D721Med (cell line): ENCODE data around the gene TRRAP.

Experiments used
- DNase-seq: peaks from one replicate; pipeline ENCODE4 v3.0.0; 2011; ENCODE audit warnings: low spot score; ENCODE audit not compliant: insufficient read length
- FAIRE-seq: peaks from 2 replicates; lab custom pipeline; 2011; peaks lifted over from hg19 to GRCh38; lab: Jason Lieb, UNC
- CTCF ChIP-seq: IDR thresholded peaks from 2 replicates; pipeline ENCODE4 v1.5.1; 2012; ENCODE audit warnings: mild to moderate bottlenecking, control low read depth; ENCODE audit not compliant: insufficient read depth; ENCODE audit errors: missing control alignments

The TRRAP gene

DNA sequence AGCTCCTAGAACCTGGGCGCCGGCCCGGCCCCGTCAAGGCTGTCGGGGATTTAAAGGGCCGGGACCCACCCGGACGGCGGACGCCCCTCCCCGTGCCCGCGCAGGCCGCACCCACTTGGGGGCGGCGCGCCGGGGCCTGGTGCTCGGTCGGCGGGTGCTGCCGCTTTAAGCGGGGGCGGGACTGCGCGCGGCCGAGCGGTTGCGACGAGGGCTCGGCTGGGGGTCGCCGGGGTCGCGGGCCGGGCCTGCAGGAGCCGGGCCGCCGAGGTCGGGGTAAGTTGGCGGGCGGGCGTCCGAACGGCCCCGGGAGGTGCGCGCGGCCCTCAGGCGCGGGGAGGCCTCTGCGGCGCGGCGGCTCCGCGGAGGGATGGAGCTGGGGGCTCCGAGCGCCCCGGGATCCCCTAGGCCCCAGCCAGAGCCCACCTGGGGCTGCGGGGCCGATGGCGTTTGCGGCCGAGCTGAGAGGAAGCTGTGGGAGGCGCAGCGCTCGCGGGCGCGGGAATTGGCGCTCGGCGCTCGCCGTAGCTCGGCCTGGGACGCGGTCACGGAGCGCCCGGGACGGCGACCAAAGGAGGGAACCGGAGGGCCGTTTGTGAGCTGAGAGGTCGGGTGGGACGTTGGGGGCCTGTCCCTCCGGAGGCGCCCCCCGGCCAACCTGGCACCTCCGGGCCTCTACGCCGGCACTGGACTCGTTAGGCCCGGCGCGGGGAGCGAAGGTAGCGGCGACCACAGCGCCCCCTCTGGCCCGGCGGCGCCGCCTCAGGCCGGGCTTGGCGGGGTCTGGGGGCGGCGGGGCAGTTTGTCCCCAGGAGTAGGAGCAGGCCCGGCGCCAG, at the start of gene TRRAP:
TRRAP (plus strand) TSS at position 168 of the 833 bp plus-strand sequence. CDS start 2,619 bp downstream, outside the sequence.
- FAIRE-seq, result no peak
- no peak for DNase-seq
- peak; percentile 55 for TF ChIP-seq CTCF

GRCh38 chr7:98830972-98831548, 47.3 kb upstream of the TRRAP start:
- DNase-seq (no peak), FAIRE-seq (no peak)
- TF ChIP-seq CTCF, result no peak

- no peak for FAIRE-seq
- no peak for DNase-seq
- TF ChIP-seq CTCF, result peak; percentile 41
Observed at GRCh38 chr7:98831641-98832221, 46.6 kb upstream of the TRRAP start.

DNA sequence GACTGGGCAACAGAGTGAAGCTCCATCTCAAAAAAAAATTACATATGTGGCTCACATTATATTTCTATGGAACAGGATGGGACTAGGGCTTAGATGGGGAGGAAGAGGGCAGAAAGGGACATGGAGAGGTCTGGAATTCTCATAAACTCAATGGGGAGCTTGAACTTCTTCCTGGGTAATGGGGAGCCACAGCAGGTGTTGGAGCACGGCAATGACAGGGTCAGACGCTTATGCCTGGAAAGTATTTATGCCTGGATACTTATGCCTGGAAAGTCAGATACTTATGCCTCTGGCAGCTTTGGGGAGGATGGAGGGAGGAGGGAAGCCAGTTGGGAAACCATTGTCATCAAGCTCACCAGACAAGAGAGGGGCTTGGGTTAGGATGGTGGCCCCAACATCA, 45.3 kb upstream of the TRRAP start:
- TF ChIP-seq CTCF, result no peak
- FAIRE-seq (no peak), DNase-seq (no peak)

DNA sequence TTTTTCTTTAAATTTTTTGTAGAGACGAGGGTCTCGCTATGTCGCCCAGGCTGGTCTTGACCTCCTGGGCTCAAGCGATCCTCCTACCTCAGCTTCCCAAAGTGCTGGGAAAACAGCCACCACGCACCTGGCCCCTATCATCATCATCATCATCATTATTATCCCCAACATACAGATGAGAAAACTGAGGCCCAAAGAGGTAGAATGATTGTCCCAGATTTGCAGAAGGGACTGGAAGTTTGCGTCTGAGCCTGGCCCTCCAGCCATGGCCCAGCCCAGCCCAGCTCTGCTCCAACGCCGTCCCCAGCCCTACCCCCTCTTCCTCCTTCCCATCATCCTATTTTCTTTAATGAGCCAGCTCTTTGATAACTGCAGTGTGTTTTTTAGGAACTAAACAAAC, 43.4 kb upstream of the TRRAP start:
- TF ChIP-seq CTCF, result no peak
- FAIRE-seq, result no peak
- DNase-seq, result no peak

- peak; percentile 50 for DNase-seq
- FAIRE-seq, result no peak
- peak; percentile 69 for TF ChIP-seq CTCF
Observed at GRCh38 chr7:98836811-98837629, 41.3 kb upstream of the TRRAP start.
